ENCODE measurements around the gene SET. TPM values are rescaled to one million over a fixed set of nuclear protein-coding genes. Genes with fewer than 3 reads are reported as not detected.
"Not testable (repeated sequence)": the region's sequence is repeated elsewhere in the genome, so short reads cannot be mapped to it uniquely, and the experiment has no call there.

Gene SET
- total RNA-seq, 1 donor from 2014 or later = 382 TPM

DNA sequence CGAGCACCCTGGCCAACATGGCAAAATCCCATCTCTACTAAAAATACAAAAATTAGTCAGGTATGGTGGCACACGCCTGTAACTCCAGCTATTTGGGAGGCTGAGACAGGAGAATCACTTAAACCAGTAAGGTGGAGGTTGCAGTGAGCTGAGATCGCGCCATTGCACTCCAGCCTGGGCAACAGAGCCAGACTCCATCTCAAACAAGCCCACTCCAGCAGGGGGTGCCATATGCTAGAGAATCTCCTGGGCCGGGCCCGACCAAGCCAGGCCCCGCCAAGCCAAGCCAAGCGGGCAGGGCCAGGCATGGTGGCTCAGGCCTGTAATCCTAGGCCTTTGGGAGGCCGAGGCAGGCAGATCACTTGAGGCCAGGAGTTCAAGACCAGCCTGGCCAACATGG lies 40.8 kb upstream of the SET start:
- not testable (repeated sequence) for H3K27me3 Mint-ChIP-seq (ENCODE audit: unreplicated experiment); H3K27ac Mint-ChIP-seq (ENCODE audit: unreplicated experiment); H3K36me3 Mint-ChIP-seq (ENCODE audit: unreplicated experiment); DNase-seq (ENCODE audit: extremely low spot score, unreplicated experiment); H3K4me3 Mint-ChIP-seq (ENCODE audit: unreplicated experiment); H3K9me3 Mint-ChIP-seq (ENCODE audit: unreplicated experiment)
- peak; percentile 46 for TF ChIP-seq CTCF (IDR thresholded peaks at IDR 0.05)
- peaks cover 26% of the 10 kb centered on the region for H3K4me1 Mint-ChIP-seq (ENCODE audit: unreplicated experiment)

DNA sequence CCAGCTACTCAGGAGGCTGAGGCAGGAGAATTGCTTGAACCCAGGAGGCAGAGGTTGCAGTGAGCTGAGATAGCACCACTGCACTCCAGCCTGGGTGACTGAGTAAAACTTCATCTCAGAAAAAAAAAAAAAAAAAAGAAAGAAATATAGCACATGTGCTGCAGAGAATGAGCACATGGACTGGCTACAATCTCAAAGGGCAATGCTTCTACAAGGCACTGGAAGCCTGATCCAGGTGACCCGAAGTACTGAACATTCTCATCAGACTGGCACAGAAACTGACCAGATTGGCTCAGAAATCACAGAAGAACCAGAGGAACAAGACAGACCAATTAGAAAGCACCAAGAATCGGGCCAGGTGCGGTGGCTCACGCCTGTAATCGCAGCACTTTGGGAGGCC lies 37.2 kb upstream of the SET start:
- no peak for DNase-seq (ENCODE audit: extremely low spot score, unreplicated experiment)
- Mint-ChIP-seq H3K27ac (ENCODE audit: unreplicated experiment) (no peak overlapping the region), H3K27me3 (ENCODE audit: unreplicated experiment) (no peaks in the 10 kb centered on the region), H3K4me1 (ENCODE audit: unreplicated experiment) (peaks cover 22% of the 10 kb centered on the region), H3K36me3 (ENCODE audit: unreplicated experiment) (peaks cover 7% of the 10 kb centered on the region), H3K4me3 (ENCODE audit: unreplicated experiment) (no peak overlapping the region), H3K9me3 (ENCODE audit: unreplicated experiment) (no peaks in the 10 kb centered on the region)
- TF ChIP-seq CTCF (IDR thresholded peaks at IDR 0.05) = no peak

DNA sequence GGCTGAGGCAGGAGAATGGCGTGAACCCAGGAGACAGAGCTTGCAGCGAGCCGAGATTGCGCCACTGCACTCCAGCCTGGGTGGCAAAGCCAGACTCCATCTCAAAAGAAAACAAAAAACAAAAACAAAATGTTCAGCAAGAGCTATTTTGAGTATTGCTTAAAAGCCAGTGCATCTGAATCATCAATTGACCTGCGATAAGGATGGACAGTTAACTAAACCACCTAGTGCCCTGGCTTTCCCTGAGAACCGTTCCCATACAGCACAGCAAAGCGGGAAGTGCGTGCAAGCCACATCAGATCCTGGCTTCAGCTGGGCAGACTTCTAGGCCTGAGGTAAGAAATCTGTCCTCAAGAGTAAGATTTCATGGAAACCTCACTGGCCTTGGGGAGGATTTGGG lies 35.1 kb upstream of the SET start:
- H3K4me3 Mint-ChIP-seq (ENCODE audit: unreplicated experiment) = no peak overlapping the region
- no peak overlapping the region for H3K27ac Mint-ChIP-seq (ENCODE audit: unreplicated experiment)
- no peaks in the 10 kb centered on the region for H3K27me3 Mint-ChIP-seq (ENCODE audit: unreplicated experiment)

GRCh38 chr9:128654481-128654880 lies 34.5 kb upstream of the SET start:
- H3K4me3 Mint-ChIP-seq (ENCODE audit: unreplicated experiment) = peak overlapping the region; percentile 62
- H3K27me3 Mint-ChIP-seq (ENCODE audit: unreplicated experiment) = no peaks in the 10 kb centered on the region
- H3K9me3 Mint-ChIP-seq (ENCODE audit: unreplicated experiment) = no peaks in the 10 kb centered on the region
- peaks cover 20% of the 10 kb centered on the region for H3K4me1 Mint-ChIP-seq (ENCODE audit: unreplicated experiment)
- H3K36me3 Mint-ChIP-seq (ENCODE audit: unreplicated experiment) = peaks cover 5% of the 10 kb centered on the region
- TF ChIP-seq CTCF (IDR thresholded peaks at IDR 0.05) = no peak
- no peak overlapping the region for H3K27ac Mint-ChIP-seq (ENCODE audit: unreplicated experiment)
- DNase-seq (ENCODE audit: extremely low spot score, unreplicated experiment) = no peak

More for the DNA sequence above, 35.1 kb upstream of the SET start:
- peaks cover 25% of the 10 kb centered on the region for H3K4me1 Mint-ChIP-seq (ENCODE audit: unreplicated experiment)
- peaks cover 5% of the 10 kb centered on the region for H3K36me3 Mint-ChIP-seq (ENCODE audit: unreplicated experiment)
- no peaks in the 10 kb centered on the region for H3K9me3 Mint-ChIP-seq (ENCODE audit: unreplicated experiment)
- TF ChIP-seq CTCF (IDR thresholded peaks at IDR 0.05) = no peak
- no peak for DNase-seq (ENCODE audit: extremely low spot score, unreplicated experiment)

GRCh38 chr9:128656416-128657343 lies 32.3 kb upstream of the SET start, which contains the start of gene DYNC2I2:
TSS of gene DYNC2I2 (minus strand) at chr9:128656847. CDS start at chr9:128656726, 121 bp downstream.
- peaks cover 20% of the 10 kb centered on the region for H3K4me1 Mint-ChIP-seq (ENCODE audit: unreplicated experiment)
- peak within 1 kb of the TSS; percentile 100 for H3K27ac Mint-ChIP-seq (ENCODE audit: unreplicated experiment)
- DNase-seq (ENCODE audit: extremely low spot score, unreplicated experiment) = peak; percentile 97
- H3K9me3 Mint-ChIP-seq (ENCODE audit: unreplicated experiment) = no peaks in the 10 kb centered on the region
- H3K27me3 Mint-ChIP-seq (ENCODE audit: unreplicated experiment) = no peaks in the 10 kb centered on the region
- TF ChIP-seq CTCF (IDR thresholded peaks at IDR 0.05) = no peak
- H3K4me3 Mint-ChIP-seq (ENCODE audit: unreplicated experiment) = peak within 1 kb of the TSS; percentile 85
- H3K36me3 Mint-ChIP-seq (ENCODE audit: unreplicated experiment) = peaks cover 5% of the 10 kb centered on the region

All from osteocyte (in vitro differentiated cells).